Motor neuron (in vitro differentiated cells): ENCODE data around the gene FAM83E. TPM values are rescaled to one million over a fixed set of nuclear protein-coding genes. Genes with fewer than 3 reads are reported as not detected.

ENCODE experiments used
- ATAC-seq, 8 experiments: fragments of 200-7000 bp; cut with Tn5 transposase; replicated peaks in 6 of 8; 2 replicates each; pipeline ENCODE4 v1.8.0; 2021; ENCODE audit warnings: mild to moderate bottlenecking in 8 of 8, moderate library complexity in 8 of 8
- H3K27ac ChIP-seq, 2 donors: fragments of 250-450 bp; sonication (Bioruptor Pico); 2 replicates each; pipeline ENCODE4 v1.9.0; 2021; ENCODE audit warnings: antibody characterized with exemption in 2 of 2, mild to moderate bottlenecking in 2 of 2, moderate library complexity in 1 of 2
- H3K4me1 ChIP-seq, 2 donors: fragments of 250-450 bp; sonication (Bioruptor Pico); replicated peaks in 1 of 2; 2 replicates each; pipeline ENCODE4 v1.6.1; 2021; ENCODE audit warnings: antibody characterized with exemption in 2 of 2, mild to moderate bottlenecking in 2 of 2, moderate library complexity in 1 of 2
- H3K4me3 ChIP-seq, 5 donors: fragments of 250-450 bp; sonication (Bioruptor Pico); 2 replicates each; pipeline ENCODE4 v1.9.0; 2021; ENCODE audit warnings: antibody characterized with exemption in 5 of 5, mild to moderate bottlenecking in 5 of 5, moderate library complexity in 4 of 5
- WGBS, 10 experiments: fragments of 450-650 bp; shearing (Covaris generic); methylation state at CpG; one replicate each; pipeline ENCODE4 v1.0.0; 2022; 5-methylcytosine and 5-hydroxymethylcytosine counted together
- in situ Hi-C, 9 experiments: fragments of 400-800 bp; cut with MboI; loops; one replicate each; pipeline ENCODE4 v1.15.0; 2021; ENCODE audit warnings: low sequenced_read_pairs in 9 of 9, low pct_unique_long_range_greater_than_20kb in 2 of 9; ENCODE audit not compliant: unreplicated experiment in 9 of 9
- total RNA-seq, 8 experiments: library from RNA; unstranded; fragments of 300-600 nt; gene quantifications; 2 replicates each; pipeline versions ENCODE4 v1.2.3 to v1.2.4, GENCODE V29; 2022

FAM83E gene
- total RNA-seq, 8 experiments from 2014 or later, result 0.54 to 2.5 (median 1.1) TPM

DNA sequence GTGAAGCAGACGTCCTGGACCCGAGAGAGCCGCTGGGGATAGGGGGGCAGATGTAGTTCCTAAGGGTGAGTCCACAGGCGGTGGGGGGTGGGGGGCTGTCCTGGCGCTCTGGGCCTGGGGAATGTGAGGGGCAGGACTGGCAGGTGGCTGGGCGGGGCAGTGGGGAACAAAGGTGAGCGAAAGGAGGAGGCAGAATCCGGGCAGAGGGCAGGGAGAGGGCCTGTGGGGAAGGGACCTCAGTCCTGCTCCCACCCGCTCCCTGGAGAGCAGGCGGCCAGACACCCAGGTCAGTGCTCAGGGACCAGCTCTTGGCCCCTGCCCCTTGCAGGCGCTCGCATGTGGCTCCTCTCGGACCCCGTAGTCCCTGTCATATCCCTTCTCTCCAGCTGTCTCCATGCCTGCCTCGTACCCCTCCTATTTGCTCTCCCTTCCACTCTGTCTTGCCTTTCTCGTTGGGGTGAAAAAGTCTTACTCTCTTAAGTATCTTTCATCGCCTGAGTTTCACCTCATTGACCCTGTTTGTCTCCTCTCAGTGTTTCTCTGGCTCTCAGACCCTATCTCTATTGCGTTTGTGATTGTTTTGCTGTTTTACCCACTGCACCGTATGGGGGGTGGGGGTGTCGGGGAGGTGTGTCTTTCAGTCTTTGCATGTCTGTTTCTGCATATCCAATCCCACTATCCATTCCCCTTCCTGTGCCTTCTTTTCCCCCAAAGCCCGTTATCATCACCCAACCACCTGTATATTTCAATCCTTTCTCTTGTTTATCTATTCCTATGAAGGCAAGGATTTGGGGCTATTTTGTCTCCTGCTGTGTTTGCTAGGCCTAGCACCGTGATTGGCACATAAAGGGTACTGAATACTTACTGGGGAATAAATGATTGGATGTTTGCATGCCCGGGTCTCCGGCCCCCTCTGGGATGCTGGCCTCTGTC lies 10.2 kb upstream of the FAM83E start:
- Histone ChIP-seq H3K4me1 (peaks cover 16 to 25% of the 10 kb centered on the region in 2 donors), H3K4me3 (peak overlapping the region; percentile 43 to 54 (median 49)), H3K27ac (no peak overlapping the region)
- ATAC-seq, result no peak
- WGBS, 10 experiments, result 31 to 83% (median 63%) methylated on average over 2 to 12 of the region's 24 CpGs; no CpG with 5 or more reads in 1 of the 10 experiments
- in situ Hi-C loops, result loop anchor here in 1 of 9 experiments (25.0 kb wide), 1 partner anchor 337 kb away; the partner anchor contains the start of genes BAX and FTL

- Histone ChIP-seq H3K27ac (peak overlapping the region; percentile 93 to 97), H3K4me1 (peaks cover 12 to 16% of the 10 kb centered on the region in 2 donors), H3K4me3 (peak overlapping the region; percentile 43 to 54 (median 49))
- peak; percentile 68 to 80 (median 77) for ATAC-seq
- in situ Hi-C loops, result no loop called here
- WGBS, 10 experiments, result 0 to 2% (median 2%) methylated on average over 1 to 10 of the region's 40 CpGs; no CpG with 5 or more reads in 7 of the 10 experiments
Measured at GRCh38 chr19:48624067-48624594, 9.3 kb upstream of the FAM83E start.

- in situ Hi-C loops, result no loop called here
- Histone ChIP-seq H3K4me3 (peak overlapping the region; percentile 30 to 51 (median 35)), H3K27ac (peak overlapping the region; percentile 93 to 97), H3K4me1 (peaks cover 12 to 15% of the 10 kb centered on the region in 2 donors)
- 2 to 27% (median 7%) methylated on average over 1 to 8 of the region's 8 CpGs for WGBS, 10 experiments
- ATAC-seq, result peak in 4 of 8 experiments; percentile 3 to 12 (median 5)
Measured at GRCh38 chr19:48623556-48624066, 8.7 kb upstream of the FAM83E start.

DNA sequence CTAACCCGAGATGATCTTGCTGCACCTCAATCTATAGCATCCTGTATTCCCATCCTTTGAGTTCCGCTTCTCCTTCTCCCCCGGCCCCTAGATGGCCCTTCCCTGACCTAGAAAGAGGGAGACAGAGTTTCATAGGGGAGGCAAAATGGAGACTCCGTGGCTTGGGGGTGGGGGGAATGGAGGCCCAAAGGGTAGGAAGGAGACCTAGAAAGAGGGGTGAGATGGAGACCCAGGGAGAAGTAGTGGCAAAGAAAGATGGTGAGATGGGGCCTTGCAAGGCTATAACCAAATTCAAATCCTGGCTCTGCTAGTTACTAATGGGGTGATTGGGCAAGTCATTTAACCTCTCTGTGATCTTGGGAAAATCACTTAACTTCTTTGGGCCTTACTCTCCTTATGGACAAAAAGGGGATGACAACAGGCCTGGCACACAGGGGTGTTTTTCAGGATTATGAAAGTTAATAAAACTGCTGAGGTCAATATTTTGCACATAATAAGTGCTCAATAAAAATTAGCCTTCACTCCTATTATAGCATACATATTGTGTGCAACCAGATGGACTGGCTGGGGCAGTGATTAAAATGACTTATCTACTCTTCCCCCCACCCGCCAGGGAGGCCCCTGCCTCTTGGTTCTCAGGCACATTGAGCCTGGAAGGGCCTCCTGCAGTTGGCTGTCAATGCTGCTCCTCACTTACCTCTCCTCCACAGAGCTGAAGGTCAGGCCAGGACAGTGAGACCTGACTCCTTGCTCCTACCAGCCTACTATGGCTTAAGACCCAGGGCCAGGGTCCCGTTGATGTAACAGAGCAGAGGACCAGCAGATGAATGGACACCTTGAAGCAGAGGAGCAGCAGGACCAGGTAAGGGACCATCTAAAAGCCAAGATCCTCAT lies 5.1 kb upstream of the FAM83E start:
- no peak for ATAC-seq
- H3K4me3 ChIP-seq, result peak overlapping the region; percentile 38 to 80 (median 42)
- 0 to 100% (median 67%) methylated on average over 1 to 4 of the region's 6 CpGs; no CpG with 5 or more reads in 4 of the 10 experiments for WGBS, 10 experiments
- H3K4me1 ChIP-seq, result peaks cover 22 to 27% of the 10 kb centered on the region in 2 donors
- in situ Hi-C loops, result no loop called here
- peak overlapping the region; percentile 87 for H3K27ac ChIP-seq

DNA sequence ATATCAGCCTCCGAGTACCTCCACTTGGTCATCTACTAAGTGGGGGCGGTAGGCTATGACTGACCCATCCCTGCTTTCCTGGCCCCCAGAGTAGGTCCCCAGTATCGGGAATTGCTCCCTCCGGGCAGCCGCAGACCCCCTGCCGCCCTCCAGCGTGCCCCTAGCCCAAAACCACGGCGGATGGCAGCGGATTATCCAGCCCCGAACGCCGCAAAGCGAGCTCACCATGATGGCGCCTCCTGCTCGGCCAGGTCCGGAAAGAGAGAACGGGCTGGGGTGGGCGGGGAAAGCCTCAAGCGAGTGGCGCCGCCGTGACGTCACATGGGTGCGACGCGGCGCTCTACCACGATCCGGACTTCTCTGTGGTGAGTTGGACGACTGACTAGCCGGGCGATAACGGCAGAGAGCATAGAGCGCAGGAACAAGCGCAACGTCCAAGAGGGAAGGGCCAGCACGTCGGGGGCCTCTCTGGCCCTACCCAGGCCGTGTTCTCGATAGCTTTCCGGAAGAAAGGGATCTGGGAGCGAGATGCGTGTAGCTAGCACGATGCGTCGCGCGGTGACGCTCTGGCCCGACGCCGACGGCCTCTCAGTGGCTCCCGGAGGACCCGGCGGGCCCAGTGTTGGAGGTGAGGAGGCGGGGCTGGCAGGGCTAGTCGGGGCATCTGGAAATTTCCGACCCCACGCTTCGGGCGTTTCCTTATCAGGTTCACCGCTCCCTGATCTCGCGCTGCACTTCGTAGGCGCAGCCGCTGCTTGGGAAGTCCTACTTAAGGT lies 4.2 kb upstream of the FAM83E start, which contains the start of the genes RPL18 and SPHK2:
Gene RPL18 (minus strand): TSS at position 263 of the 776 bp plus-strand sequence. CDS start 35 bp downstream, at position 228.
Gene SPHK2 (plus strand): TSS at position 591 of the 776 bp plus-strand sequence. CDS start 1,009 bp downstream, outside the sequence.
- peak within 1 kb of the TSS; percentile 87 for H3K27ac ChIP-seq
- in situ Hi-C loops, result no loop called here
- H3K4me1 ChIP-seq, result peaks cover 22 to 34% of the 10 kb centered on the region in 2 donors
- peak; percentile 73 to 86 (median 80) for ATAC-seq
- peak within 1 kb of the TSS; percentile 65 to 80 (median 78) for H3K4me3 ChIP-seq
- 0 to 1% (median 0%) methylated on average over 1 to 13 of the region's 69 CpGs; no CpG with 5 or more reads in 5 of the 10 experiments for WGBS, 10 experiments

GRCh38 chr19:48618278-48618915 lies 3.5 kb upstream of the FAM83E start:
- in situ Hi-C loops, result no loop called here
- Histone ChIP-seq H3K27ac (peak overlapping the region; percentile 56 to 84), H3K4me3 (peak overlapping the region; percentile 65 to 80 (median 78)), H3K4me1 (peaks cover 22 to 36% of the 10 kb centered on the region in 2 donors)
- 0 to 5% (median 0%) methylated on average over 2 to 17 of the region's 18 CpGs for WGBS, 10 experiments
- no peak for ATAC-seq

DNA sequence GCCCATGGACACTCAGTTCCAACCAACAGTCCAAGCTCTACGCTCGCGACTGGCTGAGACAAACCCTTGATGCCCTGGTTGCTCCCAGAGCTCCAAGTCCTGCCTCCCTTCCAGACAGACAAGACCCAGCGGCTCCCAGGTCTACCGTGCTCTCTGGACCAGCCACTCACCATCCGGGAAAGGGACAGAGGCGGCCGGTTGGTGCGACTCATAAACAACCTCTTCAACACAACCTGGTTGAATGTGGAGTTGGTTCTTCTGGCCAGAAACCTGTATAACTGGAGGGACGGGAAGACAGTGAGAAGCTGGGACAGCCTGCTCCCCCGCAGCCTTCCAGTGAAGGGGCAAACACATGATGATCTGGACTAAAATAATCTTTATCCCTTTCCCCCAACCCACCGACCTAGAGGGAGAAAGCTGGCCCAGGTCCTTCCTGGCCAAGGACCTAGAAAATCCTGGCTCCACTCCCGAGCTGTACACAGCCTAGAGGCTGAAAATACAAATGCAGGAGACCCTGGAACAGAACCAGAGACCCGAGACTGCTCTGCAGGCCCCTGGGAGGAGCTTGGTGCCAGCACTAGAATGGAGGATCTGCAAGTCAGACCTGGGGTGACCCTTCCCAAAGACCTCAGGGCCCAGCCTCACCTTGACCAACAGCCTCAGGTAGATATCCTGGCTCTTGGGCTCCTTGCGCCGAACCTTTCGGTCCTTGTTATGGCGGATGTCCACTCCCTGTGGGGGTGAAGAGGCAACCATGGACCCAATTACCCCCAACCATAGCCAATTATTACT lies 2.5 kb upstream of the FAM83E start:
- H3K4me3 ChIP-seq, result peak overlapping the region; percentile 65 to 80 (median 78)
- in situ Hi-C loops, result no loop called here
- WGBS, 10 experiments, result 0 to 100% (median 77%) methylated on average over 1 to 7 of the region's 18 CpGs; no CpG with 5 or more reads in 2 of the 10 experiments
- peaks cover 14 to 27% of the 10 kb centered on the region in 2 donors for H3K4me1 ChIP-seq
- no peak for ATAC-seq
- H3K27ac ChIP-seq, result peak overlapping the region in 1 of 2 donors; percentile 84

DNA sequence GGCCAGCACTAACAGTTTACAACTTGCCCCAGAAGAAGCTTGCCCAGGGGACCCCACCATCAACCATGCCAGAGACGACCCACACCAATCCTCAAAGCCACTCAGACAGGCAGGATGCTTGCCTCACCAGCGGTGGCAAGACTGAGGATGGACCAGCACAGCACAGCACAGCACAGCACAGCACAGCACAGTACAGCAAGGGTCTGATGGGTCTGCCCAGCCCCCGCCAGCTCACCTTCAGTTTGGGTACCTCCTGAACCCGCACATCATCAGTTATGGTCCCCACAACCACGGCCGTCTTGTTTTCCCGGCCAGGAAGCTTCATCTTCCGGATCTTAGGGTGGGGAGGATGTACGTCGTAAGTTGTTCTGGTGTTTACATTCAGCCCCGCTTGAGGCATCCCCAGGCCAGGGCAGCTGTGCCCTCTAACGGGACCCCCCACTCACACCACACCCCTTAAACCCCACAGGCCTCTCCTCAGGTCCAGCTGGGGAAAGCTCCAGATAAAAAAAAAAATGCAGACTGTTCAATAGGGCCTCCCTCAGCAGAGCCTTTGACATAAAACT lies 1.7 kb upstream of the FAM83E start:
- in situ Hi-C loops, result no loop called here
- H3K4me1 ChIP-seq, result peaks cover 14 to 27% of the 10 kb centered on the region in 2 donors
- ATAC-seq, result no peak
- H3K4me3 ChIP-seq, result peak overlapping the region in 2 of 5 donors; percentile 65 to 78
- WGBS, 10 experiments, result 70 to 100% (median 84%) methylated on average over 1 to 8 of the region's 12 CpGs; no CpG with 5 or more reads in 6 of the 10 experiments
- no peak overlapping the region for H3K27ac ChIP-seq

DNA sequence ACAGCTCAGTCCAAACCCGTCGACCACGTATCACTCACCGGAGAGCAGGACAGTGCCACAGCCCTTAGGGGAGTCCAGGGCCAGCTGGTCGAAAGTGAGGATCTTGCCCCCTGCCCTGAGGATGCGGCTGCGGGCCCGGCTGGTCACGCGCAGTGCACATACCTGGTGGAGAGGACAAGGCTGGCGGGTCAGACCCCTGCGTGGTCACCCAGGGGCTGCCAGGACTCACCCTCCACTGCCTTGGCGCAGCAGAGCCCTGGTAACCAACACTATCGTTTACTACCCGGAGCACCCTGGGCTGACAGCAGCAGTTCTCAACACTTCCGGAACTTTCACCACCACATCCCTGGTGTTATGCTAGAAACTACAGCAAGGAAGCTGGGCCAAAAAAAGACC lies 1.2 kb upstream of the FAM83E start:
- ATAC-seq, result no peak
- Histone ChIP-seq H3K4me1 (peaks cover 14 to 27% of the 10 kb centered on the region in 2 donors), H3K27ac (no peak overlapping the region), H3K4me3 (no peak overlapping the region)
- 81 to 92% methylated on average over 4 of the region's 16 CpGs; no CpG with 5 or more reads in 8 of the 10 experiments for WGBS, 10 experiments
- in situ Hi-C loops, result no loop called here

- in situ Hi-C loops, result no loop called here
- WGBS, 10 experiments, result 46 to 80% methylated on average over 3 to 4 of the region's 19 CpGs; no CpG with 5 or more reads in 8 of the 10 experiments
- peaks cover 14 to 27% of the 10 kb centered on the region in 2 donors for H3K4me1 ChIP-seq
- no peak overlapping the region for H3K27ac ChIP-seq
- H3K4me3 ChIP-seq, result no peak overlapping the region
- ATAC-seq, result no peak
Measured at GRCh38 chr19:48615231-48616040, 560 bp upstream of the FAM83E start.
